Osteoblast (primary cell): ENCODE data around the gene YIPF2. TPM values are rescaled to one million over a fixed set of nuclear protein-coding genes. Genes with fewer than 3 reads are reported as not detected.

ENCODE experiments used
- DNase-seq: peaks from one replicate; pipeline ENCODE4 v3.0.0; 2011; ENCODE audit warnings: low spot score, mixed read lengths; ENCODE audit not compliant: insufficient read length; ENCODE audit errors: missing footprints
- H2AFZ ChIP-seq: 2 replicates; pipeline ENCODE4 v1.6.0; 2011; ENCODE audit warnings: mild to moderate bottlenecking, low read length
- H3K27ac ChIP-seq: 2 replicates; pipeline ENCODE4 v1.5.1; 2011; ENCODE audit warnings: mild to moderate bottlenecking, low read depth, low read length, moderate library complexity
- H3K27me3 ChIP-seq: 2 replicates; pipeline ENCODE4 v1.6.0; 2012; ENCODE audit warnings: mild to moderate bottlenecking, control low read depth, inconsistent platforms, low read length, moderate library complexity; ENCODE audit not compliant: insufficient read depth
- H3K36me3 ChIP-seq: 2 replicates; pipeline ENCODE4 v1.5.1; 2011; ENCODE audit warnings: mild to moderate bottlenecking, low read length, control low read depth, moderate library complexity; ENCODE audit not compliant: insufficient read depth
- H3K4me1 ChIP-seq: 2 replicates; pipeline ENCODE4 v1.5.1; 2011; ENCODE audit warnings: mild to moderate bottlenecking, low read length, control low read depth, moderate library complexity; ENCODE audit not compliant: insufficient read depth
- H3K4me2 ChIP-seq: 2 replicates; pipeline ENCODE4 v1.6.0; 2011; ENCODE audit warnings: mild to moderate bottlenecking, low read length; ENCODE audit not compliant: insufficient read depth
- H3K4me3 ChIP-seq: fragments of 200-600 bp; sonication (generic); 3 replicates; pipeline ENCODE4 v1.5.1; 2012; ENCODE audit warnings: mild to moderate bottlenecking, low read length, inconsistent platforms; ENCODE audit not compliant: insufficient read depth
- H3K79me2 ChIP-seq: 2 replicates; pipeline ENCODE4 v1.6.0; 2012; ENCODE audit warnings: mild to moderate bottlenecking, low read length, control low read depth, inconsistent platforms; ENCODE audit not compliant: insufficient read depth
- H3K9me3 ChIP-seq: 2 replicates; pipeline ENCODE4 v1.5.1; 2011; ENCODE audit warnings: low read depth, low read length, control low read depth
- H4K20me1 ChIP-seq: 2 replicates; pipeline ENCODE4 v1.6.0; 2012; ENCODE audit warnings: mild to moderate bottlenecking, low read length, control low read depth; ENCODE audit not compliant: insufficient read depth
- CTCF ChIP-seq: IDR thresholded peaks from 2 replicates; pipeline ENCODE4 v1.5.1; 2011; ENCODE audit warnings: mild to moderate bottlenecking, low read depth, low read length, moderate library complexity; ENCODE audit errors: extremely low read depth
- total RNA-seq: library from RNA; depleted of rRNA; stranded (reverse); fragments of >200 nt; gene quantifications from 2 replicates; pipeline ENCODE4 v1.2.3, GENCODE V29; 2012

Gene YIPF2
- total RNA-seq, 1 donor: 126 TPM

- Histone ChIP-seq H3K9me3 (no peaks in the 10 kb centered on the region), H4K20me1 (peaks cover 10% of the 10 kb centered on the region), H2AFZ (no peak overlapping the region), H3K79me2 (peaks cover under 1% of the 10 kb centered on the region), H3K36me3 (peaks cover 44% of the 10 kb centered on the region), H3K4me2 (no peak overlapping the region), H3K27me3 (no peaks in the 10 kb centered on the region), H3K4me3 (no peak overlapping the region), H3K27ac (no peak overlapping the region), H3K4me1 (peaks cover 11% of the 10 kb centered on the region)
- DNase-seq: no peak
- TF ChIP-seq CTCF: no peak
These were observed 10.1 kb downstream of the YIPF2 start for GRCh38 chr19:10918359-10918758.

GRCh38 chr19:10916602-10917001 is 11.8 kb downstream of the YIPF2 start:
- Histone ChIP-seq H3K36me3 (peaks cover 35% of the 10 kb centered on the region), H2AFZ (no peak overlapping the region), H3K4me3 (no peak overlapping the region), H3K4me2 (no peak overlapping the region), H4K20me1 (peaks cover 10% of the 10 kb centered on the region), H3K27me3 (no peaks in the 10 kb centered on the region), H3K4me1 (peaks cover 11% of the 10 kb centered on the region), H3K27ac (no peak overlapping the region), H3K9me3 (no peaks in the 10 kb centered on the region), H3K79me2 (no peaks in the 10 kb centered on the region)
- peak; percentile 42 for DNase-seq
- no peak for TF ChIP-seq CTCF

GRCh38 chr19:10915130-10916091 is 13.0 kb downstream of the YIPF2 start:
- no peak overlapping the region for H2AFZ ChIP-seq
- no peak for TF ChIP-seq CTCF
- H3K27ac ChIP-seq: peak overlapping the region; percentile 45

GRCh38 chr19:10913716-10914340 is 14.6 kb downstream of the YIPF2 start:
- Histone ChIP-seq H3K4me1 (peaks cover 11% of the 10 kb centered on the region), H4K20me1 (peaks cover 10% of the 10 kb centered on the region), H3K27me3 (no peaks in the 10 kb centered on the region), H2AFZ (no peak overlapping the region), H3K4me3 (no peak overlapping the region), H3K9me3 (no peaks in the 10 kb centered on the region), H3K36me3 (peaks cover 27% of the 10 kb centered on the region), H3K27ac (no peak overlapping the region), H3K4me2 (no peak overlapping the region), H3K79me2 (no peaks in the 10 kb centered on the region)
- no peak for DNase-seq
- TF ChIP-seq CTCF: no peak

More at GRCh38 chr19:10915130-10916091, 13.0 kb downstream of the YIPF2 start:
- no peak overlapping the region for H3K4me2 ChIP-seq
- peak; percentile 99 for DNase-seq
- H4K20me1 ChIP-seq: peaks cover 10% of the 10 kb centered on the region
- no peak overlapping the region for H3K4me3 ChIP-seq
- no peaks in the 10 kb centered on the region for H3K79me2 ChIP-seq
- peaks cover 11% of the 10 kb centered on the region for H3K4me1 ChIP-seq
- H3K9me3 ChIP-seq: no peaks in the 10 kb centered on the region
- H3K36me3 ChIP-seq: peaks cover 29% of the 10 kb centered on the region
- no peaks in the 10 kb centered on the region for H3K27me3 ChIP-seq
